ENCODE results near the gene NAXE.
"Not testable (repeated sequence)": the region's sequence is repeated elsewhere in the genome, so short reads cannot be mapped to it uniquely, and the experiment has no call there.

Gene NAXE

DNA sequence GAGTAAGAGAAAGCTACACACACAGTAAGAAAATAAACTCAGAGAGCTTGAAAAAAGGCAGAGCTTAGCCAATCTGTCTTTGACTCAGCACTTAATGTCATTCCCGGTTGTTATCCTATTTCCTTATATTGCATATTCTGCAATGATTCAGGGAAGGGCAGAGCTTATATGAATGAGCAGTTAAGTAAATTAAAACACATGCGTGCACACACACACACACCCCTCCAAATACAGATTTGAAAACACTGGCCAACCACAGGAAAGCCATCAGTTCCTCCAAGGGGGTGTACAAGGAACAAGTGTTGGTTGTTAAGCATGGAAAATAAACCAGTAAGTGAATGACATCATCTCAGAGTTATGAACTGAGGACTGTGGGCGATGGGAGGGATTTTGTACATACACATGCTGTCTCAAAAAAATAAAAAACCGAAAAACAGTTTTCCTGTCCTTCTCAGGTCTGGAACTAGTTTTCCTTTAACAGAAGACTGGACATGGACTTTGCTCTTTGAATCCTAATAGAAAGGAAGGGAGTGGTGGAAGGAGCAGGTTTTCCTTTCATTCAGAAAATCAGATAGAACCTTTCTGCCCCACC, 20.2 kb upstream of the NAXE start:
- DNase-seq (ENCODE audit: low read depth): peak; percentile 93

DNA sequence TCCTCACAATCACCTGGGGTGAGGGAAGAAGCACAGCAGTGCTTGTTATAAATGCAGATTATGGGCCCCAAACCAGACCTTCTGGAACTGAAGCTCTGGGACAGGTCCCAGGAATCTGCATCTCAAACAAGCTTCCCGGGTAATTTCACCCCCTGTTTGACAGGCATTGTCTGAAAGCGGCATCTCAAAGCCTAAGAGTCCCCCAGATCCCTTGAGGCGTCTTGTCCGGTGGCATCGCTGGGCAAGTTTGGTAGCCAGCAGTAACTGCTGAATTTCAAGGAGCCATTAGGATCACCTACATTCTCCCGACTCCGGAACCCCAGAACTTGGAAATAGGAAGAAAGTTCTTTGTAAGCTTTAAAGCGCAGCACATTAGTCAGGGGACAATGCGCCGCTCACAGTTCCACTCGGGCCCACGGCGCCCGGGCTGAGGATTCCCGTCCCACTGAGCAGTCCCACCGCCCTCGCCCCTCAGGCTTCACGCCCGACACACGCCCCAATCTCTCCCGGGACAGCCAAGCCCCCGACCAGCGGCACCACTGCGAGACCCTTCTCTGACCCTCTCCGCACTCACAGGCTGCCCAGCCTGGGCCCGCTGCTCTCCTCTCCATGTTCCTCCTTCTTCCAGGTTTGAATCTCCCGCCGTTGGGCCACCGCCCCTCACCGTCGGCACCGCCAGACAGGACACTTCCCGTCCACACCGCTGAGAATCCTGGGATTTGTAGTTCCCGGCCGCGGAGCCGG, 19.5 kb upstream of the NAXE start, which contains the start of gene IQGAP3:
Gene IQGAP3, minus strand, starts transcription at position 647 of the 744 bp plus-strand sequence. Its CDS starts 36 bp downstream, at position 611.
- peak; percentile 40 for DNase-seq (ENCODE audit: low read depth)

DNA sequence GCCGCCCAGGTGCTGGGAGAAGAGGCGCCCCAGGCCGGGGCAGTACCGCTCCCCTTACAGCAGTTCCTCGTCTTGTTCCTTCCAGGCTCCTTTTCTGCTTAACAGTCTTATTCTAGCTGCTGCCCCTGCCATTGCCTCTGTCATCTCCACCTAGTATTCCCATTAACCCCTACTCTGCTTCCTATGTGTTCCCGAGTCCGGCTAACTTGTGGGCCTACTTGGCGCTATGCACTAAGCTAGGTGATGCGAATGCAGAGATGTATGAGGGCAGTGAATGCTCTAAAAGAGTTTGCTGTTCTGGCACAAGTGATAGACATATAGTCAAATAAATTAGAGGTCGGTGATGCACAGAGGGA, 18.9 kb upstream of the NAXE start:
- DNase-seq (ENCODE audit: low read depth): no peak

DNA sequence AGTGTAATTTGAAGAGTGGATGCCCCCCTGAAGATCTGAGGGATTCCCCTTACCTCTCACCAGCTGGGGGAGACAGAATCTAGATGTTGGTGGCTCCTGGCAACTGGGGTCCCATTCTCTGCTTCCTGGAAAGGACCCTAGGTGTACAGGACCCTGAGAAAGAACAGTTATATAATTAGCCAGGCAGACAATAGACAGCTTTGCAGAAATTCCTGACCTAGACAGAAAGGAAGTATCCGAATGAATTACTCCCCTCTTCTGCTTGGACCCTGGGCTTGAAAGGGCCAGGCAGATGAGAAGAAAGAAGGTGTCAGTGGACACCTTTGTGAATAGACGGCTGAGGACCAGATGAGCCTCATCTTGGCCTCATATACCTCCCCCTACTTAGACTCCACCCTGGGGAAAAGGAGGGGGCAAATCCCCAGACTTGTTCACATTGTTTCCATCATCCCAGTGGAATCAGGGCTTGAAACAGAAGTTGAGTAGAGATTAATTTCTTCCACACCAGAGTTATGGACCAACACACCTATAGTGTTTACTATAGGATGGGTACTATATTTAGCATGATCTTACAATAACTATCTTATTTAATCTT, 17.4 kb upstream of the NAXE start:
- no peak for DNase-seq (ENCODE audit: low read depth)

DNA sequence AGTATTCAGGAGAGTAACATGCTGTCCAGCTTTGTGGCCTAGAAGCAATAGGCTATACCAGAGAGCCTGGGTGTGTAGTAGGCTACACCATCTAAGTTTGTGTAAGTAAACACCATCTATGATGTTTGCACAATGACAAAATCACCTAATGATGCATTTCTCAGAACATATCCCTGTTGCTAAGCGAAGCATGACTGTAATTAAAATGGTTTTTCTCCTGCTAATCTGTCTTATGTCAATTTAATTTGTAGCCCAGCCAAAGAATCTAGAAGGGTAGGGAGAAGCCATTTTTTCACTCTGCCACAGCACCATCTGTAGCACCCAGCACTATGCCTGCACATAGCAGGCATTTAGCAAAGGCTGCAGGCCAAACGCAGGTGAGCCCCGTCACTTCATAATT, 14.0 kb upstream of the NAXE start:
- no peak for DNase-seq (ENCODE audit: low read depth)

DNA sequence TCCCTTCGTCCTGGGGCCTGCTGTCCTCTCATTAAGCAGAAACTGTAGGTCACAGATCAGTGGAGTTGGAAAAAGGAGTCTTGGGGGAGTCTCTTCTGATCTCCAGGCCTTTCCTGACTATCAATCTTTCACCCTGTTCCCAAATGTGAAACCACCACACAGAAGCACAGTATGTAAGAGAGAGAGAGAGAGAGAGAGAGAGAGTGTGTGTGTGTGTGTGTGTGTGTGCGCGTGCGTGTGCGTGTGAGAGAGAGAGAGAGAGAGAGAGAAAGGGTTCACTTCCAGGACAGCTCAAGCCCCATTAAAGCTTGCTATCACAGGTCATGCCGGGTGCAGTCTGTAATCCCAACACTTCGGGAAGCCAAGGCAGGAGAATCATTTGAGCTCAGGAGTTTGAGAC, 13.5 kb upstream of the NAXE start:
- DNase-seq (ENCODE audit: low read depth): no peak

DNA sequence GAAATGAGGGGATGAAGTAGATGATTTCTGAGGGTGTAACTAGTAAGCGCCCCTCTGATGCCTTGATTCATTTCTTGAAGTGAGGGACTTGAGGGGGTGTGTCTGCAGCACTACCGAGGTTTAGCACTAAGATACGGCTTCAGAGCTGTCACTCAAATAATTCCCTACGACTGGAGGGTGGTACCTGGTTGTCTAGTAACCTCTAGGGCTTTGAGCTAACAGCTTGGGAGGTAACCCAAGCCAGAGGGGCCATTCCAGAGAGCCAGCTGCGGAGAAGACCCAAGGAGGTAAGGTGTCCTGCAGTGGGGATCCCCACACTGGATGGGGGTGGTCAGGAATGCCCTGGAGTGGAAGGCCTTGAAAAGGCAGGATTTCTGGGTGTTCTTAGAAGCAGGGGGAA, 12.1 kb upstream of the NAXE start, which contains the start of gene TTC24:
Gene TTC24, plus strand, starts transcription at position 252 of the 400 bp plus-strand sequence. CDS start 1,642 bp downstream, outside the sequence.
- DNase-seq (ENCODE audit: low read depth): no peak

DNA sequence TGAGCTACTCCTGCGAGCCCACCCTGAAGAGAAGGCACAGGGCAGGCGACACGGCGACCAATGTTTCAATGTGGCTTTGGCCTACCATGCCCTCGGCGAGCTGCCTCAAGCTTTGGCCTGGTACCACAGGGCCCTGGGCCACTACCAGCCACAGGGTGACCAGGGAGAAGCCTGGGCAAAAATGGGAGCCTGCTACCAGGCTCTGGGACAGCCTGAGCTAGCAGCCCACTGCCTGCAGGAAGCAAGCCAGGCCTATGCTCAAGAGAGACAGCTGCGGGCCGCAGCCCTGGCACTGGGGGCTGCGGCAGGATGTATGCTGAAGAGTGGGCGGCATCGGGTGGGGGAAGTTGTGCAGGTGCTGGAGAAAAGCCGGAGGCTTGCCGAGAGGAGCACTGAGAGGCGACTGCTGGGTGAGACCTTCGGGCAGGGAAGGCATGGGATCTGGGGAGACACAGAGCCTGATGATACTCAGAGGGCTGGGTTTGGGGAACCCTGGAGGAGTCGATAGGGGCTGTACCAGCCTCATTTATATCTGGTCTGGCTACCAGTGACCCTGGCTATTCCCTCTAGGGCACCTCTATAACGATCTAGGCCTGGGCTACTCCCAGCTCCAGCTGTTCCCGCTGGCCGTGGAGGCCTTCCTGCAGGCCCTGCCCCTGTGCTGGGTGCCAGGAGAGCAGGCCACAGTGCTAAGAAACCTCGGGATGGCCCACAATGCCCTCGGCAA, 9.8 kb upstream of the NAXE start:
- DNase-seq (ENCODE audit: low read depth): no peak

DNA sequence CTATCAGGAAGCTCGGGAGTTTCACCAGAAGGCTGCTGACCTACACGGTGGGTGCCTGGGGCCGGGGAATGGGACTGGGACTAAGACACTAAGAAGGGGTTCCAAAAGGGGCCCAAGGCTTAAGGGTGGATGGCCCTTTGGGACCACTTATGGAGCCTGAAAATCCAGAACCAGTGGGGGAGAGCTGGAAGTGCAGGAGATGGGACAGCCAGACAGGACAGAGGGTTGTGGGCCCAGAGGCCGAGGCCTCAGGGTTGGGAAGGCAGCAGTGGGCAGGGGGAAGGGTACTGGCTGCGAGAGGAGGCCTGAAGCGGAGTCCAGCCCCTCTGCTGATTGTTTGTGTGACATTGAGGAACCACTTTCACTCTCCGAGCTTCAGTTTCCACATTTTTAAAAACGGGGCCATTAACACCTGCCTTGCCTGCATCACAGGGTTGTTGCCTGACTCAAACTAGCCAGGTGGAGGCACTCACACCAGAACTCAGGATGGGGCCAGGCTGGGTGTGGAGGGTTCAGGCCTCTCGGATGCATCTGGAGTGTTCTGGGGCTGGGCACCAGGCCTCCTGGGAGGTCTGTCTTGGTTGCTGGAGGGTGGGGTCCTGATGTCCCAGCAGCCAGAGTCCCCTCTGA, 9.1 kb upstream of the NAXE start:
- DNase-seq (ENCODE audit: low read depth): no peak

DNA sequence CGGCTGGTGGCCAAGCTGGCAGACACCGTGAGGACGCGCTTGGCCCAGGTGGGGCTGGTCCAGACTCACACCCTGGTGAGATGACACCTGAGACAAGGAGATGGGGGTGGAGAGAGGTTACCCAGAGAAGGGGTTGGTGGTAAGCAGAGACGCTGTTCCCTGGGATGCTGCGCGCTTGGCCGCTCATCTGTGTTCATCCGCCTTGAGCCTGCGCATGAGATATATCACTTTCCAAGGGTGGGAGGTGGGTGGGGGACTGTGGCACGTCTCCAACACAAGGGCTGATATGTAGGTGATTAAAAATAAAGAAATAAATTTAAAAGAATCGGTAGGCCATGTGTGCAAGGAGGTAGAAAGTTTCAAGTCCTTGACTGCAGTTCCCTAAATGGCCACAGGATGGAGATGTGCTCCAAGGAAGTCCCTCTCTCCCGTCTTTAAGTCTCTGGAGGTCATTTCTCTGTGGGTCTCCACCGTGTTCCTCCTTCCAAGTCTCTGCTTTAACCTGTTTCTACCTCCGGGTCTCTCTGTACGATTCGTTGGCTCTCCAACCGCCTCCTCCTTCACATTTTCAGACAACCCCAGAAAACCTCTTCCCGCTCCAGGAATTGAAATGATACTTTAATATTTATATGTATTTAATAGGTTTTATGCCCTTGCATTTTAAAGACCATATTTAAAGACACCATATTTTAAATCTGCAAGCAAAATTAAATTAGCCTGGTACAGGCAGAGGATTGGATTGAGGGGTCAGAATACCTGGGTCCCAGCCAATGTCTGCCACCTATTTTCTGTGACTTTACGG, 7.6 kb upstream of the NAXE start:
- DNase-seq (ENCODE audit: low read depth): no peak

DNA sequence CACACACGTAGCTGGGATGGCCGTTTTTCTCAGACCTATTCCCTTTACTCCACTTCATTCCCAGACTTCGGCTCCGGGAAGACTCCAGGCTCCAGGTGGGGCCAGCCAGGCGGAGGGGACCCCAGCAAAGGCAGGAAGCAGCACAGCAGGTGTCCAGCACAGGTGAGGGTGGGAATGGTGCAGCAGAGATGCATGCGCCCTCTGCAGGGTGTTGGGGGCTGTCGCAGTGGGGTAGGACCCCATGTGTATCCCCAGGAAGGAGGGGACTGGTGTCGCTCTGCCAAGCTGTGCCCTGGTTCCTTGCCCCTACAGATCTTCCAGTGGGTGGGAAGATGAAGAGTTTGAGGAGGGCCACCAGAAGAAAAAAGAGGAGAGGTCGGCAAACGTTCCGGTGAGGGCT, 6.8 kb upstream of the NAXE start:
- DNase-seq (ENCODE audit: low read depth): no peak

DNA sequence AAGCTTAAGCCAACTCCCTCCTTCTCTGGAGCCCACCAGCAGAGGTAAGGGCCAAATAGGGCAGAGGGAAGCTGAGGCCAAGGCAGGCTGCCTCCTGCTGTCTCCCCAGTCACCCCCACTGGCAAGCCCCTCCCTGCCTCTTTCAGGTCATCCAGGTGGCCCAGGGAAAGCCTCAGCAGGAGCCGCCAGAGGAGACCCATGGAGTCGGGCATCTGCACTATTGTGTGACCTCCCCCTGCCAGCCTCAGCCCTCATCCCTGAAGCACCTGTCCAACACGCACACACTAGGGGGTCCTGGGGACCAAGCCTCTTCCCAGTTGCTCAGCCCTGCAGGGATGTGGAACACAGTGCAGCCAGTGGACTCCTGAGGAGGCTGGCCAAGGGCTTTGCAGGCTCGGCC, 5.3 kb upstream of the NAXE start:
- no peak for DNase-seq (ENCODE audit: low read depth)

DNA sequence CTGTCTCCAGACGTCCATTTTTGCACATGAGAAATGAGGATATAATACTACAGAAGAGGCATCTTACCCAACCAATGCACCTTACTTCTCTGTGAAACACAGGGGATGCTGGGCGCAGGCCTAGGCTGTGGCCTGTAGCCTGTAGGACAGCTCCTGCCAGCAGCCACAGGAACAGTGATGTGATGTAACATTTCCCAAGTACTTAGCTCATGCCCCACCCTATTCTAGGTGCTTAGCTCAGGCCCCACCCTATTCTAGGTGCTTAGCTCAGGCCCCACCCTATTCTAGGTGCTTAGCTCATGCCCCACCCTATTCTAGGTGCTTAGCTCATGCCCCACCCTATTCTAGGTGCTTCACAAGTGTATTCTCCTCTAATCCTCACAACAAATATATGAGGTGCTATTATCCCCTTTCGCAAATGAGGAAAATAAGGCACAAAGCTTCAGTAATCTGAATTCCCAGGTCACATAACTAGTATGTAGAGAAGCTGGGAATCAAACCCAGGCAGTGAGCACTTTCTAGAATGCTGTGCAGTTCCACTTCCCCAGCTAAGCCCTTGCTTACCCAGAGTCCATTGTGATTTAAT, 4.6 kb upstream of the NAXE start:
- no peak for DNase-seq (ENCODE audit: low read depth)

DNA sequence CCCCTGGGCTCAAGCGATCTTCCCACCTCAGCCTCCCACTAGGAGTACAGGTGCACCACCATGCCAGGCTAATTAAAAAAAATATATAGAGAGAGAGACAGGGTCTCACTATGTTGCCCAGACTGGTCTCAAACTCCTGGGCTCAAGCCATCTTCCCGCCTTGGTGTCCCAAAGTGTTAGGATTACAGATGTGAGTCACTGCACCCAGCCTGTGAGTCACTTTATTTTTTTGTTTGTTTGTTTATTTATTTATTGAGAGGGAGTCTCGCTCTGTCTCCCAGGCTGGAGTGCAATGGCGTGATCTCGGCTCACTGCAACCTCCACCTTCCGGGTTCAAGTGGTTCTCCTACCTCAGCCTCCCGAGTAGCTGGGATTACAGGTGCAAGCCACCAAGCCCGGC, 3.6 kb upstream of the NAXE start:
- DNase-seq (ENCODE audit: low read depth): not testable (repeated sequence)

DNA sequence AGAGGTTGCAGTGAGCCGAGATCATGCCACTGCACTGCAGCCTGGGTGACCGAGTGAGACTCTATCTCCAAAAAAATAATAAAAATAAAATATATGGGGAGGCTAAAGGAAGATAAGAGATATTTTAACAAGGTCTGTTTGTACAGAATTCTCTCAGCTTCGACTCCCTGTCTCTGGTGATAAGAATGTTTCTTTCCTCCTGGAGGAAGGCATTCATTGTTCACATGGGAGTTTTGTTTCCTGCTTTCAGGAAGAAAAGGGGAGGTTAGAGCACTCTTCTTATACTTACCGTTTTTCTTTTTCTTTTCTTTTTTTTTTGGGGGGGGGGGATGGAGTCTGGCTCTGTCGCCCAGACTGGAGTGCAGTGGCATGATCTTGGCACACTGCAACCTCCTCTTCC, 2.0 kb upstream of the NAXE start:
- no peak for DNase-seq (ENCODE audit: low read depth)

DNA sequence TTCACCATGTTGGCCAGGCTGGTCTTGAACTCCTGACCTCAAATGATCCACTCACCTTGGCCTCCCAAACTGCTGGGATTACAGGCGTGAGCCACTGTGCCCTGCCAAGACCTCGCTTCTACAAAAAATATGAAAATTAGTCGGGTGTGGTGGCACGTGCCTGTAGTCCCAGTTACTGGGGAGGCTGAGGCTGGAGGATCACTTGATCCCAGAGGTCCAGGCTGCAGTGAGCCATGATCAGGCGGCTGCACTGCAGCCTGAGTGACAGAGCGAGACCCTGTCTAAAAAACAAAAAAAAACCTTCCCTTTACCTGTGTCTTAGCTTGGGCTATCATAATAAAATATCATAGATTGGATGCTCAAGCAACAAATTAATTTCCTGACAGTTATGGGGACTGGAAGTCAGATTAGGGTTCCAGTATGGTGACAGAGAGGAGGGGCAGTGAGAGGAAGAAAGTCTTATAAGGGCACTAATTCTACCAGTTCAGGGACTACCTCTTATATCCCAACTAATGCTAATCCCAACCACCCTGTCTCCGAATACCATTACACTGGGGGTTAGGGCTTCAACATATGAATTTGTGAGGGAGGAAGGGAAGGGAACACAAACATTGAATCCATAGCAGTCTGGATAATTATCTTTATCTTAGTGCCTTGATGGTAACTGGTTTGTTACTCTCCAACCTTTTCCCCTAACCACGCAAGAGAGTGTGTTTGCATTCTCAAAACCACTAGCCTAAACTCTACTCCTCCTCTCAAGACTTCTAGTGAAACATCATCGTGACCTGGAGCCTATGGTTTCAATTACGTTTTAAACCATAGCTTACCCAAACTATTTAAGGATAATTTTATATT, 1.0 kb upstream of the NAXE start:
- no peak for DNase-seq (ENCODE audit: low read depth)

DNA sequence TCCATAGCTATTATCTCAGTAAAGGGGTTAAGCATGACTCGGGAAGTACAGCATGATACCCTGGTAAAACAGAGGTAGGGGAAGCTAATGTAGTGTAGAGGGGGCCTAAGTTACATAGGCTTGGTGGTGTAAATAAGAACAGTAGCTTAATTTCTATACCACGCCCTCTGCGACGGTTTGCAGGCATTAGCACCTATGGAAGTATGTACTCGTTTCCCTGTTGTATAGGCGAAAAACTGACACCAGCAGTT, 470 bp upstream of the NAXE start:
- DNase-seq (ENCODE audit: low read depth): no peak

DNA sequence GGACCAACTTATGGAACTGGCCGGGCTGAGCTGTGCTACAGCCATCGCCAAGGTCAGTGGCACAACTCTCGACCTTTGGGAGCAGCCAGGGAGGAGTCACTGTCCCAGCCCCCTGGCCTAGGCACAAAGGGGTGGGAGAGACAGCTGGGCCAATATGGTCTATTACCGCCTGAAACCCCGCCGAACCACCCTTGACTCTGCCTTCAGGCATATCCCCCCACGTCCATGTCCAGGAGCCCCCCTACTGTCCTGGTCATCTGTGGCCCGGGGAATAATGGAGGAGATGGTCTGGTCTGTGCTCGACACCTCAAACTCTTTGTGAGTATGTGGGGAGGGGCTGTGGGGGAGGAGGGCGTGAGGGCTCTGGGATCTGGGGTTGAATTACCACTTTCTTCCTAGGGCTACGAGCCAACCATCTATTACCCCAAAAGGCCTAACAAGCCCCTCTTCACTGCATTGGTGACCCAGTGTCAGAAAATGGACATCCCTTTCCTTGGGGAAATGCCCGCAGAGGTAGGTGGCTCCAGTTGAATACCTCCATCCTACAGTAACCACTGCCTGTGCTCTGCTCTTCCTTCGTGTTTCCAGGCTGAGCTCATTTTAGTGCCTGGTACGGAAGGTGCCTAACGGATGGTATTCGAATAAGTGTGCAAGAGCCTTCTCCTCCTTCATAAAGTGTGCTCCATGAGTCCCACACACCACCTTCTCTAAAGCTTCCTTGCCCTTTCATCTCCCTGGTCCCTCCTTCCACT, 758 bp downstream of the NAXE start:
- DNase-seq (ENCODE audit: low read depth): no peak

DNA sequence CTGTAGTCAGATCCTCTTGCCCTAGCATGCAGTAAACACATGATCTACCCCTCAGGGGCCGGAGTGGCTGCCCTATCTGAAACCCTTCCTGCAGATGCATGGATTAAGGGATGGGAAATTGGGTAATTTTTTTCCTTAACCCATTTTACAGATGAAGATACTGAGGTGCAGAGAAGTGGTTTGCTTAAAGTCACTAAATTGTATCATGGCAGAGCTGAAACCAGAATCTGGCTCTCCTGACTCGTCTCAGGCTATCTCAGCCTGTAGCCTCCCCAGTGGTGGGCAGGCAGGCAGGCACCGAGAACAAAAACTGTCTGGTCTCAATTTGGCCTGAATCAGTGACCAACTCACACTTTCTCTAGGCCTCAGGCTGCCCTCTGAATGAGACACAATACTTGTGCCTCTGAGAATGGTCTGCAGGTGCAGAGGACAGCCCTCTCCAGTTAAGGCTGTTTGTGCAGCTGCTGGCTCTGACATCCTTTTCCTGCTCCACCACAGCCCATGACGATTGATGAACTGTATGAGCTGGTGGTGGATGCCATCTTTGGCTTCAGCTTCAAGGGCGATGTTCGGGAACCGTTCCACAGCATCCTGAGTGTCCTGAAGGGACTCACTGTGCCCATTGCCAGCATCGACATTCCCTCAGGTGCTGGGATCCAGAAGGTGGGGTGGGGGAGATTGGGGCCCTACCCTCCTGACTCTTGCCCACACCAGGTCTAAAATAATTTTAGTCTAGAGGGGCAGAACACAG, 1.5 kb downstream of the NAXE start:
- no peak for DNase-seq (ENCODE audit: low read depth)

Measured in HS-5 (cell line).